NCI-H2171 (cell line): ENCODE measurements around the gene CHST9.
"Not testable (repeated sequence)": the region's sequence is repeated elsewhere in the genome, so short reads cannot be mapped to it uniquely, and the experiment has no call there.

Source experiments
- DNase-seq: peaks from one replicate; lab custom pipeline; 2025; lab: John Stamatoyannopoulos, UW

CHST9 gene

DNA sequence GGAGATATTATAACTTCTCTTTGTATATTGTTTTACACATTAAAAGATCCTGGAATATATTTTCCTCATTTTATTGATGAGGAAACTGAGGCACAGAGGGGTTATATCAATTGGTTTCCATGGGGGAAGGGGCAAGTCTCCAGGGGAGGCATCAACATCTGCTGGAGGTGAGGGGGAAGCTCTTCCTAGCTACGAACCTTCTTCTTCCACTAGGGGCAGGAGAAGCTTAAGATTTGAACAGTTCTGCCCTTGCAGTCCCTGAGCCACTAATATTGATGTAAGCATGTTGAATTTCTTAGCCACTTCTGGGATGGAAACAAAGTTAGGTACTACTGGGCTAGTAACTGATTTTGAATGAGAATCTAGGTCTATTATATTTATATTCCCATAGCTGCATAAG is 179.5 kb downstream of the CHST9 start:
- no peak for DNase-seq

- DNase-seq, result no peak
Measured at GRCh38 chr18:27004056-27004829, 180.9 kb downstream of the CHST9 start.

- no peak for DNase-seq
Measured at GRCh38 chr18:26999797-27000196, 185.3 kb downstream of the CHST9 start.

DNA sequence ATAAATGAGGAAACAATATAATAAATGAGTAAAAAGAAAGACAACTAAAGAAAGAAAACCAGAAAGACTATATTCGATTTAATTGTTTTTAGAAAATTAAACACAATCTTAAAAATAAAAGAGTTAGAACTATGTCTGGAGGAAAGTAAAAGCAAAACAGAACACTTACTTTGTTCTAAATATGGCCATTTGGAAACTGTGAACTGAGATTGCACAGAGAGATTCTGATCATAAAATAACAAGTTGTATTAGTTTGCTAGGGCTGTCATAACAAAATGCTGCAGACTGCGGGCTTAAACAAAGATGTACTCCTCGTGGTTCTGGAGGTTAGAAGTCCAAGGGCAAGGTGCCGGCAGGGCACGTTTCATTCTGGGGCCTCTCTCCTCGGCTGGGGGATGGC is 191.5 kb downstream of the CHST9 start:
- no peak for DNase-seq

- DNase-seq, result no peak
Measured at GRCh38 chr18:26992926-26993325, 192.2 kb downstream of the CHST9 start.

GRCh38 chr18:26989842-26990241 is 195.3 kb downstream of the CHST9 start:
- DNase-seq, result no peak

DNA sequence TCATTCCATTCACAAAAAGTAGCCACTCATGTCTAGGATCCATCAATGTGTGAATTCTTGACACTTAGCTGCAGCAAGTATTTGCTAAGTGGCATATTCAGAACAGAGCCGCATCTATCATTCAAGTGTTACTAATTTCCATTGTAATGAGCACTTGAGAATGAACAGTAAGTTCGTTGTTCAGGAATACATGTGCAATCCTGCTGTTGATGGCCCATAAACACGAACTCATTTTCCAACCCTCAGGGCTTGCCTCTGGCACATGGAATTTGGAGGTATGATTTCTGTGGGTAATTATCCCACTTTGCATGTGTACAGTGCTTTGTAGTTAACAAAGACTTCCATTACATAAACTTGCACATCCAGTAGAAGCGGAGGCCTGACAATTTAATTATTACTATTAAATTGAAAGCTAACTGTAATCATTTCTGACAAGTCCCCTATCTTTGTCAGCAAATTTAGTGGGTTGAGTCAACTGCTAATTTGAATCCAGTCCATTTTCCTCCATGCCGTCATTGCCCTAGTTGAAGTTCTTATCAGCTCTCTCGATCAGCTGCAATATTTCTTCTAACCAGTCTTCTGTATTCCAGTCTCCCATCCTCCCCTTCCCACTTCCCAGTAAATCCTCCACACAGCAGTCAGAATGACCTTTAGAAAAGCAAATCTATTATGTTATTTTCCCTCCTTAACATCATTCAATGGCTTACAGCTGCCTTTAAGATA is 203.6 kb downstream of the CHST9 start:
- no peak for DNase-seq

GRCh38 chr18:26978812-26979341 is 206.2 kb downstream of the CHST9 start:
- DNase-seq, result no peak

DNA sequence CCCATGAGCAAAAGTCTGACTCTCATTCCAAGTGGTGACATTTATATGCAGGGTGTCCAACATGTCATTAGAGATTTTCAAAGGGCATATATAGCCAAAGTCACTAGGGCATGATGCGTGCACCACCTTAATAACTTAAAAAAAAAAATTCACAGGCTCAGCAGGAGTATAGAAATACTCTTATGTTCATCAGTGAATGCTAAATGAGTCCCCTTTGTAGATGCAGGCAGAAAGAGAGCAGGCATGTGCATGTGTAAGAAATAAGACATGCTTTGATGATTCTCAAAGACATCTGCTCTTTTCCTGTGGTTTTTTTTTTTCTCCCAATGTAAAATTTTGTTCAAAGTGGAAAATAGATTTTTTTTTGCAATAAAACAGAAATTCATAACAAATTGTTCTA is 207.3 kb downstream of the CHST9 start:
- peak; percentile 2 for DNase-seq

DNA sequence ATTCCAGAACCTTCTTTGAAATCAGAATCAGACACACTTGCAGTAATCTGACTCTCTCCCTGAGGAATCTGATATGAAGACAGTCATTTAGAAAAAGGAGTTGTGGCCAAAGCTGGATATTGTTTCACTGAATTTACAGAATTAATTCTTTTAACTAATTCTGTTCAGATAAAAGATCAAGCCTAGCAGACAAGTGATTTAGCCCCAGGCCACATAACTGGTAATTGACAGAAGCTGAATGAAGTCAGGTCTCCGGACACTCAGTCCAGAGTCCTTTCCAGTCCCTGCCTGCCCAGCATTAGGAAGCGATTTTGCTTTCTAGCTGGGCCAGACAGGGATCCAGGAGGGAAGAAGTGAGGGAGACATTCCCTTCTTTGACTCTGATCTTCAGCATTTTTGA is 208.9 kb downstream of the CHST9 start:
- DNase-seq, result no peak

DNA sequence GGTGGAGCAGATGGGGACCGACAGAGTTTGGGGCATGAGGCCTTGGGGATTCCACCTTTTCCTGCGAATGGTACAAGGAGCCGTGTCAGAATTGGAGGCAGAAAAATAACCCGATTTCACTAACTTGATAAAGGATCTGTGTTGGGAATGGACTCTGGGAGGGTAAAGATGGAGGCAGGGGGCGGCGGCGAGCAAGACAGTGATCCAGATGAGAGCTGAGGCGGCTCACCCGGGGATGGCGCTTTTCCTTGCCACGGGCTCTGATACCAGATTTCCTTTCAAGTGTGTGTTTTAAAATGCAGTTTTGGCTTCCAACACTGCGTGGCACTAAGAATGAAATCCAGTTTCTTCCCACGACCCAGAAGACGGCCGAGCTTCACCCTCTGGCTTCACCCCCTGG is 212.6 kb downstream of the CHST9 start:
- not testable (repeated sequence) for DNase-seq

DNA sequence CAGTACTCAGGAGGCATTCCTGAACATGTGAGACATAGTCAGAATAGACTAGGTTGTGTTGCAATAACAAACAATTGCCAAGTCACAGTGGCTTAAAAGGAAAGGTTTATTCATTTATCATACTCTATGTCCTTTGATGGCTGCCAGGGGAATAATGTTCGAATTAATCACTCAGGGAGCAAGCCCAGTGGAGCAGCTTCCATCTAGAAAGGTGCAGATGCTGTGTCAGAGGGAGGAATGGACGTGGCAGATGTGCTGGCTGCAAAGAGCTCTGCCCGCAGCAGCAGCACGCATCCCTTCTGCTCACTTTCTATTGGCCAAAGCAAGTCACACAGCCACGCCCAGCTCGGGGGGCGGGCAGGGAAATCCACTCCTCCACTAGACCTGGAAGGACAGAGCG is 213.7 kb downstream of the CHST9 start:
- peak; percentile 1 for DNase-seq

DNA sequence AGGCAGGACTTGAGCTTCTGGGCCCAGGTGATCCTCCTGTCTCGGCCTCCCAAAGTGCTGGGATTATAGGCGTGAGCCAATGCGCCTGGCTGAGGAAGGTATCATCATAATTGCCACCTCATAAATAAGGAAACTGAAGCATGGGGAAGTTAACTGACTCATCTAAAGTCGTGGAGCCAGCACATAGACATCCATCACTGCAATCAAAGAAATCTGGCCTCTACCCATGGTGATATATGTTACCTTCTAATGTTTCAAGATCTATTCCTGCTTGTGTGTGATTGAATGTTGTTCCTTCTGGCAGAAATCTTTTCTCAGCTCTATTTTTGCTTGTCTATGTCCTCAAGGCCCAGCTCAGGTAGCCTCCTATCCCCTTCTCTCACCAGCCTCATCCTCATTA is 214.5 kb downstream of the CHST9 start:
- no peak for DNase-seq

DNA sequence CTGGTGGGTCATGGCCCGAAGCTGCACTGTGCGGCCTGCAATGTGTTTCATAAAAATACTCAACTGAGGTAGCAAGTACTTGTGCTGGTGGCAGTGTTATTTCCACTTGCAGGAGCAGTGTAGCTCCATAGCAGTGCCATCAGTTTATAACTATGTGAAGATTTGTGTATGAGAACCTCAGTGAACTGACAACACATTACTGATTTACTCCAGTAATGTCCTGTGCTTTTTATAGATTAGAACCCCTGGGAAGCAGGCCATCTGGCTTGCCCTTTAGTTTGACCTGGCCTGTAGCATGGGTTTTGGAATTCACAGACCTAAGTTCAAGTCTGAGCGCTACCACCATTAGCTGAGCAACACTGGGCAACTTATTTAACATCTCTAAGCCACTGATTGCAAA is 219.9 kb downstream of the CHST9 start:
- DNase-seq, result no peak

- DNase-seq, result no peak
Measured at GRCh38 chr18:26963292-26963691, 221.8 kb downstream of the CHST9 start.

GRCh38 chr18:26961839-26962238 is 223.3 kb downstream of the CHST9 start:
- DNase-seq, result no peak

GRCh38 chr18:26960911-26961310 is 224.2 kb downstream of the CHST9 start:
- no peak for DNase-seq

DNA sequence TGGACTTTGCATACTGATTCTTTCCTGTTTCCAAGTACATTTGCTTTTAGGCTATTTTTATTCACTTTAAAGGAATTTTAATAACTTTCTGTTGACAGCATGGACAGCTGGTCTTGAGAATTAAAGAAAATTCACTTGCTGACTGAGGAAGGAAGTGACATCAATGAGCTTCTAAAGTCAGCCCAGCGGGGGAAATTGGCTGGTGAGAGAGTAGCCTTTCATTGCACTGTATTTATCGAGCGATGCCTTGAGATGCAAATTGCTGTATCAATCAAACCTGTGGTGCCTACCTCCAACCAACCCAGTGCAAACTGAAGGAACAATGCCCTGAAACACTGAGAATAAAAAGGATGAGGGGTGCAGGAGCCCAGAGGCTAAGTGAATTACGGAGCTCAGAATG is 228.2 kb downstream of the CHST9 start:
- DNase-seq, result no peak

GRCh38 chr18:26948703-26949102 is 236.4 kb downstream of the CHST9 start:
- no peak for DNase-seq

GRCh38 chr18:26943906-26944305 is 241.2 kb downstream of the CHST9 start:
- DNase-seq, result no peak

DNA sequence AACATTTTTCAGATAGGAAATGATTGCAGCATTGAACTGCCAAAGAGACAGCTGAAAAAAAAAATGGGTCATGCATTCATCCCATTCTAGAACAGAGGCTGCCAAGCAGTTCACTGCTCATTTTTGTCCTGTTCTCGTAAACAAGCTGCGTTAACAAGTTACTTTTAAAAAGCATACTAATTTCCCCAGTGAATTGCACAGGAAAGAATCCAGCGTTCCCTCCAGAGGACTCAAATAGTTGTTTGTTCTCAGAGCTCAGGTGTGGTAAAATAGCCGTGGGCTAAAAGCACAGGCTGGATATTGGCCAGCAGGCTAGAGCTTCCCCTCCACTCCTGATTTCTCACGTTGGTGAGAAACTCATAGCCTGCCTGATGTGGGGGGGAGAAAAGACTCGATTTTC is 243.5 kb downstream of the CHST9 start:
- DNase-seq, result no peak

DNA sequence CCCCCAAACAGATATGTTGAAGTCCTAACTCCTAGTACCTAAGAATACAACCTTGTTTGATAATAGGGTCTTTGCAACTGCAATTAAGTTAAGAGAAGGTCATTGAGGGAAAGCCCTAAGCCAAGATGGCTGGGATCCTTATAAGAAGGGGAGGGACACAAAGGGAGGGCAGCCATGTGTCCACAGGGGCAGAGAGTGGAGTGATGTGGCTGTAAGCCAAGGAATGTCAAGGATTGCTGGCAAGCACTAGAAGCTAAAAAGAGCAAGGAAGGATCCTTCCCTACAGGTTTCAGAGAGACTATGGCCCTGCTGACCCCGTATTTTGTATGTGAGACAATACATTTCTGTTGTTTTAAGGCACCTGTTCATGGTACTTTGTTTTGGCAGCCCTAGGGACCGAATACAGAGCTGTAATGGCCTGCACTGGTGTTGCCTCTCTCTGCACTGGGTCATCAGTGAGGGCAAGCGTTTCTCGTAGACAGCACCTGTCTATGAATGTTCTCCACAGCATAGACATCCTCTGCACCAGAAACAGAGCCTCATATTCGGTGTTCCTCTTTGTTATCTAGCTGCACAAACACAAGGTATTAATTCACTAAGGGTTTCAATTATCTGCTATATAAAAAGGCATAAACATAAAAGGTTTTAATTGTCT is 244.2 kb downstream of the CHST9 start:
- no peak for DNase-seq

DNA sequence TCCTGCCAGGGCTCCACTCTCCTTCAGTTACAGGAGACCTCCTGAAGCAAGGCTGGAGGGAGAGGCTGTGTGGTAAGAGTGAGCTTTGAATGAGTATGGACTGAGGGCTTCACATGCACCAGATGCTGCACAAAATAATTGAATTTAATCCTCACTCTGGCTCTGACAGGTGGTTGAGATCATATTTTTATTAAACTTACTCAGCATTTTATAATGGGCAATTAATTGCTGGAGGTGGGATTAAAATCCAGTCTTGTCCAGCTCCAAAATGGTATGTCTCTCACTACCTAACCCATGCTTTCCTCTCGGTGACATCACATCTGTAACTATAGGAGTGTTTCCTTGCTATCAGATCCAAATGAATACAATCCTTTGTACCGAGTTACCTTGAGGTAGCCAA is 253.4 kb downstream of the CHST9 start:
- DNase-seq, result no peak
